Measurements from ENCODE around the gene VPS51. TPM values are rescaled to one million over a fixed set of nuclear protein-coding genes. Genes with fewer than 3 reads are reported as not detected.

Gene VPS51
- total RNA-seq, 1 experiment from 2014 or later = 77.0 TPM

GRCh38 chr11:65066315-65066714, 29.7 kb upstream of the VPS51 start:
- BruUV-seq (replicated peaks) = no TSS peak
- H3K36me3 Mint-ChIP-seq (ENCODE audit: insufficient read depth, unreplicated experiment) = no peaks in the 10 kb centered on the region
- no peak for TF ChIP-seq CTCF (IDR thresholded peaks at IDR 0.05; ENCODE audit: unreplicated experiment)
- no peaks in the 10 kb centered on the region for H3K9me3 Mint-ChIP-seq (ENCODE audit: unreplicated experiment)
- no peaks in the 10 kb centered on the region for H3K27me3 Mint-ChIP-seq (ENCODE audit: insufficient read depth, unreplicated experiment)
- POLR2A ChIA-PET = interaction anchor here (0.6 to 1.6 kb wide), 2 partner anchors 30 to 33 kb away, joined by 3 to 5 read pairs; partner anchors contain the start of gene VPS51
- CTCF ChIA-PET = interaction anchor here (1.5 kb wide), 1 partner anchor 38 kb away, joined by 3 read pairs; no protein-coding TSS in a partner anchor
- intact Hi-C loops (cut with micrococcal nuclease) = no loop called here
- no peak overlapping the region for H3K27ac Mint-ChIP-seq (ENCODE audit: low read depth, unreplicated experiment)
- DNase-seq (ENCODE audit: unreplicated experiment) = no peak
- no peak overlapping the region for H3K4me3 Mint-ChIP-seq (ENCODE audit: unreplicated experiment)
- H3K4me1 Mint-ChIP-seq (ENCODE audit: insufficient read depth, unreplicated experiment) = peaks cover 5% of the 10 kb centered on the region

GRCh38 chr11:65066805-65067291, 29.2 kb upstream of the VPS51 start:
- CTCF ChIA-PET = interaction anchor here (1.5 kb wide), 1 partner anchor 38 kb away, joined by 3 read pairs; no protein-coding TSS in a partner anchor
- Mint-ChIP-seq H3K4me3 (ENCODE audit: unreplicated experiment) (no peak overlapping the region), H3K27ac (ENCODE audit: low read depth, unreplicated experiment) (no peak overlapping the region)

GRCh38 chr11:65067446-65067845, 28.6 kb upstream of the VPS51 start:
- H3K27ac Mint-ChIP-seq (ENCODE audit: low read depth, unreplicated experiment) = no peak overlapping the region
- POLR2A ChIA-PET = no interaction called here
- no peaks in the 10 kb centered on the region for H3K9me3 Mint-ChIP-seq (ENCODE audit: unreplicated experiment)
- peaks cover 5% of the 10 kb centered on the region for H3K4me1 Mint-ChIP-seq (ENCODE audit: insufficient read depth, unreplicated experiment)
- no peaks in the 10 kb centered on the region for H3K27me3 Mint-ChIP-seq (ENCODE audit: insufficient read depth, unreplicated experiment)
- no TSS peak for BruUV-seq (replicated peaks)
- no peak for DNase-seq (ENCODE audit: unreplicated experiment)
- CTCF ChIA-PET = interaction anchor here (1.5 kb wide), 1 partner anchor 39 kb away, joined by 3 read pairs; no protein-coding TSS in a partner anchor
- H3K4me3 Mint-ChIP-seq (ENCODE audit: unreplicated experiment) = no peak overlapping the region
- H3K36me3 Mint-ChIP-seq (ENCODE audit: insufficient read depth, unreplicated experiment) = no peaks in the 10 kb centered on the region
- no peak for TF ChIP-seq CTCF (IDR thresholded peaks at IDR 0.05; ENCODE audit: unreplicated experiment)
- intact Hi-C loops (cut with micrococcal nuclease) = no loop called here

More at GRCh38 chr11:65066805-65067291, 29.2 kb upstream of the VPS51 start:
- Mint-ChIP-seq H3K27me3 (ENCODE audit: insufficient read depth, unreplicated experiment) (no peaks in the 10 kb centered on the region), H3K9me3 (ENCODE audit: unreplicated experiment) (no peaks in the 10 kb centered on the region), H3K36me3 (ENCODE audit: insufficient read depth, unreplicated experiment) (no peaks in the 10 kb centered on the region), H3K4me1 (ENCODE audit: insufficient read depth, unreplicated experiment) (peaks cover 5% of the 10 kb centered on the region)
- BruUV-seq (replicated peaks) = no TSS peak
- no peak for DNase-seq (ENCODE audit: unreplicated experiment)
- intact Hi-C loops (cut with micrococcal nuclease) = no loop called here
- TF ChIP-seq CTCF (IDR thresholded peaks at IDR 0.05; ENCODE audit: unreplicated experiment) = no peak
- POLR2A ChIA-PET = no interaction called here

- no peaks in the 10 kb centered on the region for H3K9me3 Mint-ChIP-seq (ENCODE audit: unreplicated experiment)
- CTCF ChIA-PET = interaction anchor here (0.6 to 1.6 kb wide), 5 partner anchors 9 to 179 kb away, joined by 3 to 8 read pairs (median 3); partner anchors contain the start of gene ARL2
Observed at GRCh38 chr11:65069217-65069616, 26.8 kb upstream of the VPS51 start.

More at GRCh38 chr11:65069217-65069616, 26.8 kb upstream of the VPS51 start:
- DNase-seq (ENCODE audit: unreplicated experiment) = peak; percentile 44
- Mint-ChIP-seq H3K4me3 (ENCODE audit: unreplicated experiment) (no peak overlapping the region), H3K27ac (ENCODE audit: low read depth, unreplicated experiment) (no peak overlapping the region), H3K27me3 (ENCODE audit: insufficient read depth, unreplicated experiment) (no peaks in the 10 kb centered on the region), H3K4me1 (ENCODE audit: insufficient read depth, unreplicated experiment) (peaks cover 5% of the 10 kb centered on the region), H3K36me3 (ENCODE audit: insufficient read depth, unreplicated experiment) (no peaks in the 10 kb centered on the region)
- BruUV-seq (replicated peaks) = no TSS peak
- POLR2A ChIA-PET = interaction anchor here (0.6 to 1.0 kb wide), 5 partner anchors 21 to 63 kb away, joined by 3 read pairs; partner anchors contain the start of gene ARL2
- intact Hi-C loops (cut with micrococcal nuclease) = no loop called here
- no peak for TF ChIP-seq CTCF (IDR thresholded peaks at IDR 0.05; ENCODE audit: unreplicated experiment)

Data from MCF 10A (cell line).